ENCODE measurements around the gene INSYN1. TPM values are rescaled to one million over a fixed set of nuclear protein-coding genes. Genes with fewer than 3 reads are reported as not detected.
"Not testable (repeated sequence)": the region's sequence is repeated elsewhere in the genome, so short reads cannot be mapped to it uniquely, and the experiment has no call there.

The INSYN1 gene, protein sequence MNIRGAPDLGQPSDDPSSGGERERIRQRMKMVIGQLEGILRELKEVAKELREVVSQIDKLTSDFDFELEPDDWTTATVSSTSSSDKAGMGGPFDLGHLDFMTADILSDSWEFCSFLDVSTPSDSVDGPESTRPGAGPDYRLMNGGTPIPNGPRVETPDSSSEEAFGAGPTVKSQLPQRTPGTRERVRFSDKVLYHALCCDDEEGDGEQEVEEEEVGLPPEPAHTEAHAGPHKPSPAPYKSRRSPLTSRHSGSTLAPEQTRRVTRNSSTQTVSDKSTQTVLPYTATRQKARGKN
- polyA plus RNA-seq (ENCODE audit: insufficient read length in 4 of 4), result 10 to 100 TPM; 14.3 to 28.0 (median 24.7) TPM

DNA sequence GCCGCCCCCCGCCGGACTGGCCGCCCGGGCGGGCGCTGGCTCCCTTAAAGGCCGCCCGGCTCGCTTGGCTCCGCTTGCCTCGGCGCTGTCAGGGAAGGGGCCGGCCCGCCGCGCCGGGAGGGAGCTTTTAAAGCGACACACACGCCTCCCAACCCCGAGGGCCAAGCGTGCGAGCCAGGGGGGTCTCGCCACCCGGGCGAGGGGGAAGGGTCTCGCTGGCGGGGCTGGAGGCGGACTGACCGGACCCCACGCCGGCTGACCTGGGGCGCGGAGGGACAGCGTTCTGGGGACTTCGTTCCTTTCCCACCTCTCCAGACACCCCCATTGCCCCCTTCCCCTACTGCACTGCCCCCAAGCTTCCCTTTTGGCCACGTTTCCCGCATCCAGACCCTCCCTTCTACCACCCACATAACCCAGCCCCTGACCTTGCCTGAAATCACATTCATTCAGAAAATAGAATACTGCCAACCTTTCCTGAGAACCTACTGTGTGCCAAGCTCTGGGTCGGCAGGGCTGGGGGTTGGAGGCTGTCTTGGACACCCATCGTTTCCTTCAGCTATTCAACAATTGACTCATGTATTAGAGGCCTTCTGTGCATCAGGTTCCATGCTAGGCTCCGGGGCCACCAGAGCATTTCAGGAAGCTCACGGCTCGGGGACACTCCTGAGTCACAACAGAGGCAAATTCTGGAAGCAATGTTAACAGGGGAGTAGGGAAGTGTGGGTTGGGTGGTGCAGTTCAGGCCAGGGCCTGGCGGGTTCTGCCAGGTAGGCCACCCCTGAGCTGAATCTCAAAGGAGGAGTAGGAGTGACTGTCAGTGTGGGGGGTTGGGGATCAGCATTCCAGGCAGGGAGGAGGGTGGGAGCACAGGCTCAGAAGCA lies at the start of gene INSYN1:
Gene INSYN1, minus strand, starts transcription at position 102 of the 881 bp plus-strand sequence. CDS start 2,221 bp downstream, outside the sequence.
- peak in 1 of 4 donors; percentile 36 for DNase-seq (ENCODE audit: low read depth in 4 of 4, low spot score in 2 of 4)

DNA sequence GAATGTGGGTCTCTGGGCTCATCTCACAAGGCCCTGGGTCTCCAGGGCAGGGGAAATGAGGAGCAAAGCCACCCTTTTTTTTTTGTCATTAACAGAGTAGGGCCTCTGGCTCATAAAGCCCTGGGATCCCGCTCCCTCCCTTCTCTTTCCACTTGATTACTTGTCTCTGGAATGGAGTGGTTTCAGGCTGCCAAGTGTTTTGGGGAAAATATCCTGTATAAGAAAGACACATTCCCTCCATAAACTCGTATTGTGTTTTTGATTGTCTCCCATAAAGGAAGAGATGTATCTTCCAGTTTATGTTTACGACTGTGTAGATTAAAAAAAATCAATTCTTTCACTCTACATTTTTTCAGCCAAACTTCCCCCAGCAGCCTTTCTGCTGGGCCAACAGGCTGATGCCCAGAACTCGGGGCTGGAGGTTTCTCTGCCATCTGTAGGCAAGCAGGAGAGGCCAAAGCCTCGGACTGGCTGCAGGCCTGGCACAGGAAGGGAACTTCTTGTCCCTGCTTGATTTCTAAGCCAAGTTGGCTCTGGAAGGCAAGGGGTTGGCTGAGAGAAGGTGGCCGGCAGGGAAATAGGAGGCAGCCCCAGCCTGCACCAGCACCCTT lies 49.4 kb upstream of the INSYN1 start:
- no peak for DNase-seq (ENCODE audit: low read depth in 4 of 4, low spot score in 2 of 4)

DNA sequence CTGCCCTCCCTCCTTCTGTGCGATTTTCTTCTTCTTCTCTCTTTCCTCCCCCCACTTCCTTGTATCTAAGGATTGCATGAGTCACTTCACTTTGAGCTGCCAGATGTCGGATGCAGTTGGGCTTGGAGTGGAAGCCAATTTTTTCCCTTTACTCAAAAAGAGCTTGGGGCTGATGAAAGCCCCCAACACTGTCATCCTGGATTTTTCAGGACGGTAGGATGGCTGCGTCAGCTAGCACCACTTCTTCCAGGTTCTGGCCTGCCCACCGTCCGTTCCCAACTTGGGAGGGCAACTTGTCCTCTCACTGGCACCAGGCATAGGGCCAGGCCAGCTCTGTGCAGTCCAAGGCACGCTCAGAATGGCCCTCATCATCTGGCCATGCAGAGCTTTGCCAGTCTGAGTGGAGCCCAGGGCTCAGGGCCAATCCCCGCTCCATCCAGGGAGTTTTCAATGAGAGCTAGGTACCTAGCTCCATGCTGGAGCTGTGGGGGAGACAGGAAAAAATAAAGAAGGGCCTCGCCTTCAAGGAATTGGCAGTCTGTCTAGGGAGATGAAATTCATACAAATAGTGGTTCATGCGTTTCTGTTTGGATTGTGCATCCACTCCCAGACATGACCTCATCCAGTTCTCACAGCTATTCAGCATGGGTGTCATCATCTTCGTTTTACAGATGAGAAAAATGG lies 47.7 kb upstream of the INSYN1 start:
- DNase-seq (ENCODE audit: low read depth in 4 of 4, low spot score in 2 of 4), result no peak

DNA sequence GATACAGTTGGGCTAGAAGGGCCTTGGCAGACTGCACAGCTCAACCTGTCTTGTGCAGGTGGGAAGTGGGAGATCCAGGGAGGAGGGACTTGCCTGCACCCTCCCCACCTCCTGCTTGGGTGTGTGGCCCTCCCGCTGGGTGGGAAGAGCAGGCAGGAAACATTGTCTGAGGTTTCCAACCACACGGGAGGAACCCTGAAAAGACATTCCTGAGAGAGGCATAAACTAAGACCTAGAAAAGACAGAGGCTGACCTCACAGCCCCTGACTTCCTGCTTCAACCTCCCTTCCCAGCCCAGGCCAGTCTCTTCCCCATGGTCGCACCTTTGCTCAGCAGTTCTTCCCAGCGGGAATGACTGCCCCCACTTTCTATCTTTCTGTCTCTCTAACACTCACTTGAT lies 46.3 kb upstream of the INSYN1 start:
- DNase-seq (ENCODE audit: low read depth in 4 of 4, low spot score in 2 of 4), result no peak

DNA sequence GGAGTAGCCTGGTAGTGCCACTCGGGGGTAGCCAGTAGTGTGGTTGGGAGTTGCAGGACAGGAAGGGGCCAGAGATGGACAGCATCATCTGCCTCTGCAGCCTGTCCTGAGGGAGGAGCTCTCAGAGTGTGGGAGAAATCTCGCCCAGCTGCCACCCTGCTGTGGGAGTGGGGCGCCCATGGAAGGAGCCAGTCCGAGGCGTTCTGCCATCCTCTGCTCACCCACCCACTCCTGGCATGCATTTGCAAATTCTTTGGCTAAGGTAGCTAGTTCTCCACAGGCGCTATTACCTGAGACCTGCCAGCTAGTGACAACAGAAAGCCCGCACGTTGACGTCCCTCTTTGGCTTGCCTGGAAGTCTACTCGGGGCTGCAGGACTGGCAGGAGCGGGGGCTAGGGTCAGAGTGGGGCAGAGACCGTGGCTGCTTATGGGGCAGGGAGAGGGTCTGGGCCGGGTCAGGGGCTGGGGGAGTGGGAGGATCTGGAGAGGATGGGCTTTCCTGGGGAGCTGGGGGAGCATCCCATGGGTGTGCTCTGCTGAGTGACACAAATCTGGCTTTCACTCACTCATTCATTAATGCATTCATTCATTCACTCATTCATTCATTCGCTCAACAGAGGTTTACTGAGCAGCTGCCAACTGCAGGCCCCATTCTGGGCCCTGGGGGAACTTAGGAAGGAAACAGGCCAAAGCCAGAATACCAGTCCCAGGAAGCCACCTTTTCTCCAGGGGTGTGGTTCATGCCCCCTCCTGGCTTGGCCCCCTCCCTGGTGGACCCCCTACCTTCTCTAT lies 44.4 kb upstream of the INSYN1 start:
- DNase-seq (ENCODE audit: low read depth in 4 of 4, low spot score in 2 of 4), result no peak

DNA sequence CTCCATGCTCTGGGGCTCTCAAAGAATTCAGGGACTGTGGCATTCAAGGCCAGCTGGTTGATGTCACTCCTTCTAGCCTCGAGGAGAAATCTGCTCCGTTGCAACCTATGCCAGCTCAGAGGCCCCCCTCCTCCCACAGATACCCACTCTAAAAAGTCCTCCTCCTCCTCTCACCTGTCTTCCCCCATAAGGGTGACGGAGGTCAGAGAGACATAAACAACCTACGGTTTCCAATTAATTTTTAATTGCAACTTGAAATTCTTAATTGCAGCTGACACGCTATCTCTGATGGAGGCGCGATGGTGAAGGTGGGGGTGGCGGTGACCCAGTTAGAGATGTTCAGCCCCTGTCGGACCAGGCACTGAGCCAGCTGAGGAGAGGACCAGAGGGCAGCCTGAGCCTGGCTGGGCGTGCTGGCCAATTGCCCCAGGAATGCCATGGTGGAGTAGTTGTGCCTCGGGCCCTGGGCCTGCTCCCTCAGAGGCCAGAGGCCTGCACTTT lies 43.2 kb upstream of the INSYN1 start:
- DNase-seq (ENCODE audit: low read depth in 4 of 4, low spot score in 2 of 4), result peak in 1 of 4 donors; percentile 24

DNA sequence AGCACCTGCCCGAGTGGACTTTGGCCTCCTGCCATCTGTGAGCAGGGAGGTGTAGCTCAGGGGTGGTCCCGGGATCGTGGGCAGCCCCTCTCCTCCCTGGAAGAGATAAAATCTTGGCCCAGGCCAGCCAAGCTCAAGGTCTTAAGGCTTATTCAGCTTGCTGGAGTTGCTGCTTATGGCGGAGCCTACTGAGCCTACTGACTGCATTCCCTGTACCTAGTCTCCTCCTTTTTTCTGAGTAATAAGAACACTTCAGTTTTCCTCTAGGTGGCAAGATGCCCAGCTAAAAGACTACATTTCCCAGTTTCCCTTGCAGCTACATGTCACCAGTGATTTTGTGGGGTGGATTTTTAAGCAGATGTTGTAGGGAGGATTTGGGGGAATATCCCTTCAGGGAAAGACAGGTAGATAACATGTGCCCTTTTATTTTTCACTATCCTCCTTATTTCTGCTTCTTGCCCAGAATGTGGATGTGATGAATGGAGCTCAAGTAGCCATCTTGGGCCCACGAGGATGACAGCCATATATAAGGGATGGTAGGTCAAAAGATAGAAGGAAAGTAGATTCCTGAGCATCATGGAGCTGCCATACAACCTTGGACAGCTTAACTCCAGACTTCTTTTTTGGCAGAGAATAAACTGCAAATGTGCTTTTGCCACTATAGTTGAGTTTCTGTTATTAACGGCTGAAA lies 41.4 kb upstream of the INSYN1 start:
- DNase-seq (ENCODE audit: low read depth in 4 of 4, low spot score in 2 of 4), result no peak

DNA sequence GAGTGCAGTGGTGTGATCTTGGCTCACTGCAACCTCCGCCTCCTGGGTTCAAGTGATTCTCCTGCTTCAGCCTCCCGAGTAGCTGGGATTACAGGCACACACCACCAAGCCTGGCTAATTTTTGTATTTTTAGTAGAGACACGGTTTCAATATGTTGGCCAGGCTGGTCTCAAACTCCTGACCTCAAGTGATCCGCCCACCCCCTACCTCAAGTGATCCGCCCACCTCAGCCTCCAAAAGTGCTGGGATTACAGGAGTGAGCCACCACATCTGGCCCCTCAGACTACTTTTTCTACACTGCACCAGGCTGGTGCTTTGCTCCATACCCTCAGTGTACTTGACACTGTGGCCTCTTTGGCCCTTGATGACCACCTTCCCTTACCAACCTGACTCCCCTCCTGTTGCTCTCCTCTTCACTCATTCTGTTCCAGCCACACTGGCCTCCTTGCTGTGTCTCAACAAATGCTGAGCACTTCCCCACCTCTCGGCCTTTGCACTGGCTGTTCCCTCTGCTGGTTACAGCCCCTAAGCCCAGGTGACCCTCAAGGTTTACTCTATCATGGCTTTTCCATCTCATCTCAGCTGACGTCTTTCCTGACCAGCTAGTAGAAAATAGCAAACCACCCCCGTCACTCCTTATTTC lies 39.9 kb upstream of the INSYN1 start:
- not testable (repeated sequence) for DNase-seq (ENCODE audit: low read depth in 4 of 4, low spot score in 2 of 4)

DNA sequence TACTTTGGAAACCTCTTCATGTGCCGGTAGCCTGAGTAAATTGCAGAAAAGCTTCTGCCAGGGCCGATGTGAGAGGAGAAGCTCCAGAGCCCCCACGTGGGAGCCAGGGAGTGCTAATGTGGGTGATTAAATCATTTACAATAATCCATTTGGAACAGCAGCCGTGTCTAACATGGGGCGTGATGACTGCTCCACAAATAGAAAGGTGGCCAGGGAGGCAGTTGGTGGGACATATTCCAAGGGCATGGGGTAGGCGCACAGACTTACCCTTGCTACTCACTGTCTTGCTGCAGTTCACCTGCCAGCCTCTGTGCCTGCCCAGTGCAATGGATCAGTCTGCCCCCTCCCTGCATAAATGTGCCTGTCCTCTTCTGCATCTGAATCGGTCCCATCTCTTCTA lies 39.3 kb upstream of the INSYN1 start:
- no peak for DNase-seq (ENCODE audit: low read depth in 4 of 4, low spot score in 2 of 4)

DNA sequence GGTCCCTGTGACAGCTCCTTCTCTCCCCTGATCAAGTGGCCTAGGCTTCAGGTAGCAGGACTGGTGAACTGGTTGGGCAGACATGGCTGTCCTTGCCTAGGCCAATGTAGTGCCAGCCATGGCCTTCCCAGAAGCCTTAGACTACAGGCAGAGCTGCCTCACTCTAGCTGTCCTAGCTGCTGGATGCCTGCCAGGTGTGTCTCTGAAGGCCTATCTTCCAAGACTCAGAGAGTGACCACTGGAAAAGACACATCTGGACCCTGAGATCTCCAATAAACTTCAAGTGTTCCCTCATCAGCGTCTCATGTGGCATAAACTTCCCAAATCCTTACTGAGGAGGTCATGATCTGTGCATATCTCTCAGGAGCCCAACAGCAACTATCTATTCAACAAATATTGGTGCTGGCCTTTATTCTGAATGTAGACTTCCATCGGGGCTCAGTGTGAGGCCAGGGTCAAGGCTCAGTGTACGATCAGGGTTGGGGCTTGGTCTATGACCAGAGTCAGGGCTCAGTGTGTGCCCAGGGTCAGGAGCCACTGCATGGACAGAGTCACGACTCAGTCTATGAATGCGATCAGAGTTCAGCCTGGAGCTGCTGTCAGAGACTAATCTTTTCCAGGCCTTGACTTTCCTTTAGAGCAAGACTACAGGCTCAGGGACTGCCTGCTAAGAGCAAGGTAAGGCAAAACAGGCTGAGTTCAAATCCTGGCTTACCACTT lies 36.5 kb upstream of the INSYN1 start:
- DNase-seq (ENCODE audit: low read depth in 4 of 4, low spot score in 2 of 4), result no peak

DNA sequence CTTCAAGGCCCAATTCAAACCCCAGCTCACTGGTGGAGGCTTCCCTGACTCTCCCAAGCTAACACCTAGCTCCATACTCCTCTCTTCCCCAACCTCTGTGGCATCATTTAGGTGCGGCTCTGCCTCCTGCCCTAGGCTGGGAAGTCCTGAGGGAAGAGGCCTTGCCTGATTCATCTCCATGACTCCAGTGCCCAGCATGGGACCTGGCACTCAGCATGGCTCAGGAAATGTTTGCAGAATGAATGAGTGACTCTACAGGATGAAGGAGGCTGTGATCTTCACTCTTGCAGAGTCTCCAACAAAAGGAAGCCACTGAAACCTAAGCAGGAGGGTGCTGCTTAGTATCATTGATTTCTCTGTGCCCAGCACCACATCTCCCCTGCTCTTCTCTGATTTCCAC lies 34.5 kb upstream of the INSYN1 start:
- no peak for DNase-seq (ENCODE audit: low read depth in 4 of 4, low spot score in 2 of 4)

DNA sequence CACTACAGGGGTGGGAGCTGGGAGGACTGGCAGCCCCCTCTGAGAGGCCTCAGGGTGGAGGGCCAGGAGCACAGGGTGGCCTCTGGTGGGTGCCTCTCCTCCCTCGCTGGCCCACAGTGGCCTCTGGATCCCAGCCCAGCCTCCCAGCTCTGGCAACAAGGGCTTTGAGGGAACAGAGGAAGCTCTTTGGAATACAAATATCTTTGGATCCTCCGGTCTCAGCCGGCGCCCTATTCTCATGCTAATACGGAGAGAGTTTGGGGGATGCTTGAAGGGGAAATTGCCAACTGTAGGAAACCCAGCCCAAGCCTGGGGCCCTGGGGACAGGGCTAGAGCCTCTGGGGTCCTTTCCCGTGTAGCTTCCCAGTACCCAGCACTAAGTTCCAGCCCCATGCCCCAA lies 33.4 kb upstream of the INSYN1 start:
- no peak for DNase-seq (ENCODE audit: low read depth in 4 of 4, low spot score in 2 of 4)

DNA sequence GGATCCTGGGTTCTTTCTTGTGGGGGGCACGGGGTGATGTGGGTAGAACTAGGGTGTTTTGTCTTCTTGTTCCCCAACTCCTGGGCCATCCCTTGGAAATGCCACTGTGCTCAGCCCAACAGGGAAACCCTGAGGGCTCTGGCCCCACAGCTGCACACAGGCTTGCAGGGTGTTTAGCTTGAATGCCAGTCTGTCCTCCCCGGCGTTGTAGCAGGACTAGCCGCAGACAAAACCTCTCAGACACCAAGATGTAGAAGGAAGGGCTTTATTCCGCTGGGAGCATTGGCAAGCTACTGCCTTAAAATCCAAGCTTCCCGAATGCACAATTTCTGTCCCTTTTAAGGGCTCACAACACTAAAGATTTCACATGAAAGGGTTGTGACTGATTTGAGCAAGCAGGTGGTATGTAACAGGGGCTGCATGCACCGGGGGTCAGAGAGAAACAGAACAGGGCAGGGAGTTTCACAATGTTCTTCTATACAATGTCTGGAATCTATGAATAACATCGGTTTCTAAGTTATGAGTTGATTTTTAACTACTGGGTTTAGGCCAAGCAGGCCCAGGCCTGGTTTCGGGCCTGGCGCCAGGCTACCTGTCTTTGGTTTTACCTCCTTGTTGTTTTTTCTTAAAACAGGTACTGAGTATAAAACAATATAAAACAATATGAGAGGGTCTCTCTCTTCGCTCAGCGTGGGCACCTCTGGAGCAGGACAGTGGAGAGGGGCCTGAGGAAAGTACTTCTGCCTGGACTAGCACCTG lies 32.3 kb upstream of the INSYN1 start:
- DNase-seq (ENCODE audit: low read depth in 4 of 4, low spot score in 2 of 4), result not testable (repeated sequence)

DNA sequence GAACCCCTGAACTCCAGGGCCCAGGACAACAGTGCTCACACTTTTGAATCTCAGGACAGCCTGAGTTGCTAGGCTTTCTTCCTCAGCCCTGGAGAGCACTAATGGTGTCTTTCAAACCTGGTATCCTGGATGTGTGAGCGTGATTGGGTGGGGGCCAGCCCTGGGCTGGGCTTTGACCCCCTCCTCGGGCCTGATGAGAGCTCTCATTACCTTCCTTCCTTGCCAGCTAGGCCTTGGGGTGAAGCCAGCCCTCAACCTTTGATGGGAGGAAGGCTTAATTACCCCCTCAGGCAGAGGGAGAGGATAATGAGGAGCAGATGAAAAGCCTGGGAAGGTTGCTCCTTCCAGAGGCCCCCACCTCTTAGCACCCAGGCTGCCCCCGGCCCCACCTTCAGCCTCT lies 31.1 kb upstream of the INSYN1 start:
- no peak for DNase-seq (ENCODE audit: low read depth in 4 of 4, low spot score in 2 of 4)

DNA sequence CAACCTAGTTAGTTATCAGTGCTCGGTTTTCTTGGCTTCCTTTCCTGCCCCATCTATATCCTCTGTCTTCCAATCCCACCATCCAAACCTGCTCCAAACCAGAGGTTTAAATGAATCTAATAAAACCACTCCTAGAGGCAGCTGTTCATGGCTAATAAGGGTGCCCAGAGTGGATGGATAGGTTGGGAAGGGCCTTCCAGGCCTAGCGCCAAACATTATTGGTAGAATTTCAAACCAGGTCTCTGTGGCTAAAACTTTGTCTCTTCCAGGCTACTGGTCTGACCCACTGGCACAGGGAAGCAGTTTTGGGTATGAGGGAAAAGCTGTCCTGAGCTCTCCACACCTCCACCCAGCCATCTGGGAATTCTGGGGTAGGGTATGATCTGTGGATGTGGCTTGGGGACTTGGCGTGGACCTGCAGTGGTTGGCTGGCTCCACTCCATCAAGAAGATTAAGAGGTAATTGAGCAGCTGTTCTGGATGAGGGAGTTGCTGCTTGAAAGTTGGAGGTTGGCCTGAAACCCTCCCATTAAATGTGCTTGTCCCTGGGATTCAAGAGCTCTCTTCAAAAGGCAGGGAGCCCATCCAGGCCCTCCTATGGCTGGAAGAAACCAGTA lies 29.3 kb upstream of the INSYN1 start:
- no peak for DNase-seq (ENCODE audit: low read depth in 4 of 4, low spot score in 2 of 4)

DNA sequence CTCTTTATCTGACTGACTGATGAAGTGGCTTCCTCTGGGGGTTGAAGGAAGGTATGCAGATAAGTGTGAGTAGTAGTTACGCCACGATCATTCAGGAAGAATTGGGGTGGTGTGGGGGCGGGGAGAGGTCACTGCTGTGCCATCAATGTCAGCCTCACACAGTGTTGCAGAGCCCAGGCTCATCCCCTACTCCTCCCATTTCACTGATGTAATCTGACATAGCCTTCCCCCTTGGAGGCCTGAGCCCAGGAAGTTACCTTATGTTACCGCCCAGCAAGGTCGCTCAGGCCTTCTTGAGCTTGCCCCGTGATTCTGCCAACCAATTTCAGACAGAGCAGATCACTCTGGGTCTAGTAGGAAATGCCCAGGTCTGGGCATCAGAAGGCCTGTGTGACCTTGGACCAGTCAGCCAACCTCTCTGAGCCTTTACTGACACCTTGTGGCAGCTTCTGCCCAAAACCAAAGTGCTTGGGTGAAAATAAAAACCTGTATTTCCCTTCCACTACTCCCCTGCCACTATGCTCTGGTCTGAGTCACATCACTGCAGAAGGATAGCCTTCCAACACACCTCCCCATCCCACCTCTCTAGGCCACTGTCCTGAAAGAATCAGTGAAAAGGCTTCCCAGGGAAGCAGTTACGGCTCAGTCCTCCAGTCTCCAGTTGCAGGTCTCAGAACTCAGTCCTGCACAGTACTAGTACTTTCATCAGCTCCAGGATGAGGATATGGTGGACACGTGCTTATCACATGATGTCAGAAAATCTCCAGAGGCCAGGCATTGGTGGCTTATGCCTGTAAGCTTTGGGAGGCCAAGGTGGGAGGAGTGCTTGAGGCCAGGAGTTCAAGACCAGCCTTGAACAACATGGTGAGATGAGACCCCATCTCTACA lies 28.1 kb upstream of the INSYN1 start:
- DNase-seq (ENCODE audit: low read depth in 4 of 4, low spot score in 2 of 4), result no peak
